Activated T-cell treated with anti-CD3 and anti-CD28 coated beads, Interleukin-2, amount 50 U/mL, for 4 hours (primary cell): ENCODE results near the gene DNAJC9. TPM values are rescaled to one million over a fixed set of nuclear protein-coding genes. Genes with fewer than 3 reads are reported as not detected.

Experiments
- ATAC-seq, 2 donors: fragments of 200-7000 bp; cut with Tn5 transposase; one replicate each; pipeline ENCODE4 v1.10.0; 2021
- DNase-seq: peaks from one replicate; pipeline ENCODE4 v3.0.0-alpha.2; 2020
- H3K27me3 Mint-ChIP-seq: one replicate; pipeline ENCODE4 v1.8.0; 2021; ENCODE audit warnings: low read depth, mixed read lengths
- H3K36me3 Mint-ChIP-seq: one replicate; pipeline ENCODE4 v1.8.0; 2022; ENCODE audit warnings: mixed read lengths; ENCODE audit not compliant: insufficient read depth
- H3K4me1 Mint-ChIP-seq: one replicate; pipeline ENCODE4 v1.8.0; 2021; ENCODE audit warnings: low read depth, mixed read lengths
- H3K4me3 Mint-ChIP-seq: one replicate; pipeline ENCODE4 v1.8.0; 2021; ENCODE audit warnings: mild to moderate bottlenecking, moderate library complexity, mixed read lengths
- H3K9me3 Mint-ChIP-seq: one replicate; pipeline ENCODE4 v1.8.0; 2021; ENCODE audit warnings: mixed read lengths
- total RNA-seq, 3 donors: library from RNA; stranded (reverse); gene quantifications; one replicate each; pipeline ENCODE4 v1.2.1, GENCODE V29; 2021

Gene DNAJC9
- total RNA-seq, 3 donors from 2014 or later, result 57.7 to 60.8 (median 59.9) TPM

DNA sequence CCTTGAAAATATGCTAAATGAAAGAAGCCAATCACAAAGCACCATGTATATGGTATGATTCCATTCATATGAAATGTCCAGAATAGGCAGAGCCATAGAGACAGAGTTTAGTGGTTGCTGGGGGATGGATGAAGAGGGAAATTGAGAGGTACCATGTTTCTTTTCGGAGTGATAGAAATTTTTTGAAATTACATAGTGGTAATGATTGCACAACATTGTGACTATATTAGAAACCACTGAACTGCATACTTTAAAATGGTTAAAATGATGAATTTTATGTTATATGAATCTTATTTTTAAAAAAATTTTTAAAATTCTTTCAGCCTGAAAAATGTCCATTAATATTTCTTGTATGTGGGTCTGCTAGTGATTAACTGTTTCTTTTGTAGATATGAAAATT is 26.1 kb downstream of the DNAJC9 start:
- DNase-seq, result no peak
- no peaks in the 10 kb centered on the region for H3K27me3 Mint-ChIP-seq
- H3K9me3 Mint-ChIP-seq, result no peaks in the 10 kb centered on the region
- H3K4me3 Mint-ChIP-seq, result no peak overlapping the region
- peaks cover 26% of the 10 kb centered on the region for H3K36me3 Mint-ChIP-seq
- H3K4me1 Mint-ChIP-seq, result no peaks in the 10 kb centered on the region
- no peak for ATAC-seq

DNA sequence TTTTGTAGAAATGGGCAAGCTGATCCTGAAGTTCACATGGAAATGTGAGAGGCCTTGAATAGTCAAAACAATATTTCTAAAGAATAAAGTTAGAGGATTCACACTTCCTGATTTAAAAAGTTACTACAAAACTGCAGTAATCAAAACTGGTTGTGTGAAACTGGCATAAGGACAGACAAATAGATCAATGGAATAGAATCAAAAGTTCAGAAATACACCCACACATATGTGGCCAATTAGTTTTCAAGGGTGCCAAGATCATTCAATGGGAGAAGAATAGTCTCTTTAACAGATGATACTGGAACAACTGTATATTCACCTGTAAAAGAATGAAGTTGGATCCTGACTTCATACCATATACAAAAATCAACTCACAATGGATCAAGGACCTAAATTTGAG is 27.7 kb downstream of the DNAJC9 start:
- peaks cover 32% of the 10 kb centered on the region for H3K36me3 Mint-ChIP-seq

DNA sequence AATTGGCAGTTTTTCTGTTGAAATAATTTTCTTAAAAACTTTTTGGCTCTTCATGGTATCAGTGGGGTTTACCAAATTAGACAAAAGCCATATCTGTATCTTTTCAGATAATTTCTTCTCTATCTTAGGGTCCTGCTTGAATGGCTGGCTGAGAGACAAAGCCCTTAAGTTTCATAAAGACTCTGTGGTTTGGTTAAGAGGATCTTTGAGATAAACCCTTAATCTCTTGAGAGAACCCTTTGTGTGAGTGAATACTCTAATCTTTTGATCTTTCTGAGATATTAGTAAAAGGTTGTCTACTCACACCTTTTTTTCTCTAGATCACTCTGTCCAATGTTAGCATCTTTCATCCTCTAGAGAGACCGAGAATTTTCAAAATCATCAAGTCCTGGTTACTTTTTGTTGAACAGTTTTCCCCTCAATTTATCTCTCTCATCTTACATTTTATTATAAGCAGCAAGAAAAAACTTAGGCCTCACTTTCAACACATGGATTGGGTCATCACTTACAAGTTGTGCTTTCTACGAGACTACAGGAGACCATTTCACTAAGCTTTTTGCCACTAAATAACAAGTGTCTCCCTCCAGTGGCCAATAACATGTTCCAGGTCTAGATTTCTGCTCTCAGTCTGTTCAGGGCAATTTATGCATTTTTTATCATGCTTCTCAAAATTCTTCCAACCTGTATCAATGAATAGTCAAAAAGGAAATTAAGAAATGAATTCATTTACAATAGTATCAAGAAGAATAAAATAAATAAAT is 28.4 kb downstream of the DNAJC9 start:
- Mint-ChIP-seq H3K4me3 (no peak overlapping the region), H3K36me3 (peaks cover 35% of the 10 kb centered on the region), H3K4me1 (no peaks in the 10 kb centered on the region), H3K9me3 (no peaks in the 10 kb centered on the region), H3K27me3 (no peaks in the 10 kb centered on the region)
- DNase-seq, result no peak
- no peak for ATAC-seq

More for the DNA sequence above, 27.7 kb downstream of the DNAJC9 start:
- H3K4me3 Mint-ChIP-seq, result no peak overlapping the region
- H3K4me1 Mint-ChIP-seq, result no peaks in the 10 kb centered on the region
- H3K9me3 Mint-ChIP-seq, result no peaks in the 10 kb centered on the region
- no peak for ATAC-seq
- no peaks in the 10 kb centered on the region for H3K27me3 Mint-ChIP-seq
- no peak for DNase-seq

DNA sequence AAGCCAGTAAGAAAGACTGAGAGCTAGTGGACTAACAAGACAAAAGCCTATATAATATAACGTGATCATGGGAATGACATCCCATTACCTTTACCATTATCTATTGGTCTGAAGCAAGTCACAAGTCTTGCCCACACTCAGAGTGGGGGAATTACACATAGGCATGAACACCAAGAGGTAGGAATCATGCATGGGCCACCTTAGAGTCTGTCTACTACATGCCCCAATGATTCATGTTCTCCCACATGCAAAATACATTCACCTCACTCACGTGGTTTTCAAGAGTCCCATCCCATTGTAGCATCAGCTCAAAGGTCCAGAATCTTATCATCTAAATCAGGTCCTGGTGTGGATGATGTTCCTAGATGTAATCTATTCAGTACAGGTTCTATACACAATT is 29.4 kb downstream of the DNAJC9 start:
- H3K4me1 Mint-ChIP-seq, result no peaks in the 10 kb centered on the region

GRCh38 chr10:73215749-73216148 is 31.3 kb downstream of the DNAJC9 start:
- Mint-ChIP-seq H3K4me3 (no peak overlapping the region), H3K36me3 (peaks cover 39% of the 10 kb centered on the region), H3K9me3 (no peaks in the 10 kb centered on the region), H3K4me1 (no peaks in the 10 kb centered on the region), H3K27me3 (no peaks in the 10 kb centered on the region)
- ATAC-seq (no peak), DNase-seq (no peak)

More for the DNA sequence above, 29.4 kb downstream of the DNAJC9 start:
- no peaks in the 10 kb centered on the region for H3K27me3 Mint-ChIP-seq
- DNase-seq, result no peak
- H3K9me3 Mint-ChIP-seq, result no peaks in the 10 kb centered on the region
- no peak for ATAC-seq
- no peak overlapping the region for H3K4me3 Mint-ChIP-seq
- H3K36me3 Mint-ChIP-seq, result peaks cover 37% of the 10 kb centered on the region

DNA sequence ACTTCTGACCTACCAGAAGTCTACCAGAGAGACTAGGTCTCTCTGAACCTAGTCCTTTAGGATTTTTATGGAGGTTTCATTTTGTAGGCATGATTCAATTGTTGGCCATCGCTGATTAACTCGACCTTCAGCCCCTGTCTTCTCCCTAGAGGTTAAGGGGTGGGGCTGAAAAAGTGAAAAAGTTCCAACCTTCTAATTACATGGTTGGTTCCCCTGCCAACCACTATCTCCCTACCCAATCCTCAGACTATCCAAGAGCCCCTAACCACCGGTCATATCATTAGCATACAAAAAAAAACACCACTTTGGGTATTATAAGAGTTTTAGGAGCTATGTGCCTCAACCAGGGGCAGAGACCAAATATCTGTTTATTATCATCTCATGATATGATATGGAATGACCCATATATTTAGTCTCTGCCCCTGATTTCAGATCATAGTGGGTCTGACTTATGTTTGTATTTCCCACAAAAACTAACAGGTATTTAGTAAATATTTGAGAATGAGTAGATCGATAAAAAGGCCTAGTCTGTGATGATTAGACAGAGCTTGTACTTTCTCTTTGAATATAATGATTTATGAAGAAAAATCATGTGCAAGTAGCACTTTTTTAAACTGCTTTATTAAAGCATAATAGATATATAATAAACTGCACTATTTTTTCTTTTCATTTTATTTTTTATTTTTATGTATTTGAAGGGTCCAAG is 35.8 kb downstream of the DNAJC9 start:
- Mint-ChIP-seq H3K27me3 (no peaks in the 10 kb centered on the region), H3K36me3 (peaks cover 23% of the 10 kb centered on the region)

GRCh38 chr10:73210395-73211105 is 36.5 kb downstream of the DNAJC9 start:
- Mint-ChIP-seq H3K4me1 (no peaks in the 10 kb centered on the region), H3K4me3 (no peak overlapping the region), H3K9me3 (peaks cover 3% of the 10 kb centered on the region), H3K36me3 (peaks cover 23% of the 10 kb centered on the region), H3K27me3 (no peaks in the 10 kb centered on the region)
- DNase-seq (no peak), ATAC-seq (no peak)

More for the DNA sequence above, 35.8 kb downstream of the DNAJC9 start:
- H3K4me1 Mint-ChIP-seq, result no peaks in the 10 kb centered on the region
- ATAC-seq, result no peak
- H3K4me3 Mint-ChIP-seq, result no peak overlapping the region
- no peaks in the 10 kb centered on the region for H3K9me3 Mint-ChIP-seq
- DNase-seq, result no peak

DNA sequence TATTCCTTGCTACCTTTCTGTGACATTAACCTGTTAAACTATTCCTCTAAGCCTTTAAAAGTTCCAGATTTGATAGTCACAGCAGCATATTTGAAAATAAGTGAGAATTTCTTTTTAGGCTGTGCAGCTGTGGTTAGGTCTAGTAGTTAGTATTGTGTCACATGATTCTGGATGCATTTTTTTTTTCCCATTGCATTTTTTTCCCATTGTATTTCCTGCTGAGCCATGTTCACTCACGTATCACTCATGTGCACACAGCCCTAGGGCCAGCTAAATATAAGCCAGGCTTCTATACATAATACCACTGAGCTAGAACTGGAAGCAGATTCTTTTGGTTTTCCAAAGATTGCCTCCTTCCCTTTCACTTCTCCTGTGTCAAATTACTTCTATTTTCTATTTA is 37.4 kb downstream of the DNAJC9 start:
- DNase-seq (no peak), ATAC-seq (no peak)
- H3K4me3 Mint-ChIP-seq, result no peak overlapping the region
- H3K4me1 Mint-ChIP-seq, result no peaks in the 10 kb centered on the region
- H3K27me3 Mint-ChIP-seq, result no peaks in the 10 kb centered on the region
- H3K36me3 Mint-ChIP-seq, result peaks cover 23% of the 10 kb centered on the region
- H3K9me3 Mint-ChIP-seq, result peaks cover 3% of the 10 kb centered on the region

DNA sequence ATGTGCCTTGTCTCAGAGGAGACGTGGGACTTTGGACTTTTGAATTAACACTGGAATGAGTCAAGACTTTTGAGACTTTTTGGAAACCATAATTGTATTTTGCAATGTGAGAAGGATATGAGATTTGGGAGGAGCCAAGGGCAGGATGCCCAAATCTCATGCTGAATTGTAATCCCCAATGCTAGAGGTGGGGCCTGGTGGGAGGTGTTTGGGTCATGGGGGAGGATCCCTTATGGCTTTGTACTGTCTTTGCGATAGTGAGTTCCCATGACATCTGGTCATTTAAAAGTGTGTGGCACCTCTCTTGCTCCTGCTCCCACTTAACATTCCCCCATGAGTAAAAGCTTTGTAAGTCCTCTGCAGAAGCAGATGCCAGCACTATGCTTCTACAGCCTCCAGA is 39.2 kb downstream of the DNAJC9 start:
- peaks cover 3% of the 10 kb centered on the region for H3K9me3 Mint-ChIP-seq
- DNase-seq (no peak), ATAC-seq (no peak)
- peaks cover 15% of the 10 kb centered on the region for H3K36me3 Mint-ChIP-seq
- H3K4me3 Mint-ChIP-seq, result no peak overlapping the region
- no peaks in the 10 kb centered on the region for H3K4me1 Mint-ChIP-seq
- H3K27me3 Mint-ChIP-seq, result no peaks in the 10 kb centered on the region

- ATAC-seq (no peak), DNase-seq (no peak)
- Mint-ChIP-seq H3K4me3 (no peak overlapping the region), H3K27me3 (no peaks in the 10 kb centered on the region), H3K36me3 (peaks cover 14% of the 10 kb centered on the region), H3K4me1 (no peaks in the 10 kb centered on the region), H3K9me3 (peaks cover 3% of the 10 kb centered on the region)
Measured at GRCh38 chr10:73206385-73206784, 40.7 kb downstream of the DNAJC9 start.

DNA sequence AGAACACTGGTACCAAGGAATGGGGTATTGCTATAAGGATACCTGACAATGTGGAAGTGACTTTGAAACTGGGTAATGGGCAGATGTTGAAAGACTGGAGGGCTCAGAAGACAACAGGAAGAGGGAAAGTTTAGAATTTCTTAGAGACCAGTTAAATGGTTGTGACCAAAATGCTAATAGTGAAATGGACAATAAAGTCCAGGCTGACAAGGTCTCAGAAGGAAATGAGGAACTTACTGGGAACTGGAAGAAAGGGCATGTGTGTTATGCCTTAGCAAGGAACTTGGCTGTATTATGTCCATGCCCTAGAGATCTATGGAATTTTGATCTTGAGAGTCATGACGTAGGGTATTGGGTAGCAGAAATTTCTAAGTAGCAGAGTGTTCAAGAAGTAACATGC is 41.2 kb downstream of the DNAJC9 start:
- ATAC-seq (no peak), DNase-seq (no peak)
- Mint-ChIP-seq H3K36me3 (peaks cover 13% of the 10 kb centered on the region), H3K4me3 (no peak overlapping the region), H3K9me3 (peaks cover 3% of the 10 kb centered on the region), H3K4me1 (no peaks in the 10 kb centered on the region), H3K27me3 (no peaks in the 10 kb centered on the region)

DNA sequence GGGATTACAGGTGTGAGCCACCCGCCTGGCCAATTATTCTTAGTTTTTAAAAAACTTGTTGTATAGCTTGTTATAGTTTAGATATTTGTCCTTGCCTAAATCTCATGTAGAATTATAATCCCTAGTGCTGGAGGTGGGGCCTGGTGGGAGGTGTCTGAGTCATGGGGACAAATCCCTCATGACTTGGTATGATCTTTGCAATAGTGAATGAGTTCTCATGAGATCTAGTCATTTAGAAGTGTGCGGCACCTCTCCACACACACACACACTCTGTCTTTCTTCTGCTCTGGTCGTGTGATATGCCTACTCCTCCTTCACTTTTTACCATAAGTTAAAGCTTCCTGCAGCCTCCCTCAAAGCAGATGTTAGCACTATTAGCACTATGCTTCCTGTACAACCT is 42.0 kb downstream of the DNAJC9 start:
- ATAC-seq (no peak), DNase-seq (no peak)
- Mint-ChIP-seq H3K9me3 (peaks cover 3% of the 10 kb centered on the region), H3K36me3 (peaks cover 10% of the 10 kb centered on the region), H3K4me3 (no peak overlapping the region), H3K27me3 (no peaks in the 10 kb centered on the region), H3K4me1 (no peaks in the 10 kb centered on the region)
